Measurements from ENCODE around the gene ACSF2.

Gene ACSF2

DNA sequence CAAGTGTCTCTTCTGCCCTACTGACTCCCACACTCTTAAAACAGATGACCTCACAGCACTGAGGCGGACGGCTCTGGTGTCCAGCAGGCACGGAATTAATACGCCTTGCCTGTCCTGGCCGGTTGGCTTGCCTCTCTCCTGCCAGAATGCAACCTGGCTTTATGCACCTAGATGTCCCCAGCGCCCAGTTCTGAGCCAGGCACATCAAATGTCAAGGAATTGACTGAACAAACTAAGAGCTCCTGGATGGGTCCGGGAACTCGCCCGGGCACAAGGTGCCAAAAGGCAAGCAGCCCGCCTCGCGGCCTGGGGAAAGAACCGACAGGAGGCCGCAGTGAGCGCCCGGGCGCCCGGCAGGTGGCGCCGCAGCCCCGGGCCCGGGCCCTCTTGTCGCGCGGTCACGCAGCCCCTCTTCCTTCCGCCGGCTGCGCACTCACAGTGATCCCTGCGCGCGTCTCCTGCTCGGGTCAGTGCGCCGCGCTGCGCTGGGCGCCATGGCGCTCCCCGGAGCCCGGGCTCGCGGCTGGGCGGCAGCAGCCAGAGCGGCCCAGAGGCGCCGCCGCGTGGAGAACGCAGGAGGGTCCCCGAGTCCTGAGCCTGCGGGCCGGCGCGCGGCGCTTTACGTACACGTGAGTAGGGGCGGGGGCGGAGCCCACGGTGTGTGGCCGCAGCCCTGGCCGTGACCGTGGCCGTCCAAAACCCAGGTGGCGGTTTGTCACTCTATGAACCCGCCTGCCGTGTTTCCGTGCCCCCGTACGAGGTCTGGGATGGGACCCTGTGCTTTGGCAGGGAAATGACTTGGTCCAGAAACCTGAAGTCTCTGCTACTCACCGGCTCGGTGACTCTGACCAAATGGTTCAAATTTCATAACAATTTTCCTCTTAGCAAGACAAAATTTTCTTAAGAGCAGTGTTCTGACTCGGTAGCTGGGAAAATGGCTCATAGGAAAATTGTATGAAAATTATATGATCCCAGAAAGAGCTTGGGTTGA lies 52.7 kb downstream of the ACSF2 start, which contains the start of gene RSAD1:
TSS of gene RSAD1 (plus strand) at position 470 of the 991 bp plus-strand sequence. CDS start at position 495, 25 bp downstream.
- POLR2A ChIA-PET (ENCODE audit: low non-redundant PET) = no interaction called here

DNA sequence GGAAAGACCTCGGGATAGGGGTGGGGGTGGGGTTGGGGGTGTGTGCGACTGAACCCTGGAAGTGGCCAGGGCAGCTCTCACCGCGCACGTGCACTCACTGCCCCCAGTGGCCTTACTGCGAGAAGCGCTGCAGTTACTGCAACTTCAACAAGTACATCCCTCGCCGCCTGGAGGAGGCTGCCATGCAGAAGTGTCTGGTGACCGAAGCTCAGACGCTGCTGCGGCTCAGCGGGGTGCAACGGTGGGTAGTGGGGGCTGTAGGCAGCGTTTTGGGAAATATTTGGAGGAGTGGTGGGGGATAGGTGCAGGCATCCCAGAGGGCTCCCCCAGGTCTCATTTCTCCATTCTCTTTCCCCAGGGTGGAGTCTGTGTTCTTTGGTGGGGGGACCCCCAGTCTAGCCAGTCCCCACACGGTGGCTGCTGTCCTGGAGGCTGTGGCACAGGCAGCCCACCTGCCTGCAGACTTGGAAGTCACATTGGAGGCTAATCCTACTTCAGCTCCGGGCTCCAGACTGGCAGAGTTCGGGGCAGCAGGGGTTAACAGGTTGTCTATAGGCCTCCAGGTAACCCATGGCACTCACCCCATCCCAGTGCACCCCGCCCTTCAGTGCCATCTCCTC lies 53.6 kb downstream of the ACSF2 start:
- H3K27ac ChIP-seq = peak overlapping the region; percentile 85
- DNase-seq (ENCODE audit: low spot score) = peak; percentile 74
- TF ChIP-seq, protein P1, sequence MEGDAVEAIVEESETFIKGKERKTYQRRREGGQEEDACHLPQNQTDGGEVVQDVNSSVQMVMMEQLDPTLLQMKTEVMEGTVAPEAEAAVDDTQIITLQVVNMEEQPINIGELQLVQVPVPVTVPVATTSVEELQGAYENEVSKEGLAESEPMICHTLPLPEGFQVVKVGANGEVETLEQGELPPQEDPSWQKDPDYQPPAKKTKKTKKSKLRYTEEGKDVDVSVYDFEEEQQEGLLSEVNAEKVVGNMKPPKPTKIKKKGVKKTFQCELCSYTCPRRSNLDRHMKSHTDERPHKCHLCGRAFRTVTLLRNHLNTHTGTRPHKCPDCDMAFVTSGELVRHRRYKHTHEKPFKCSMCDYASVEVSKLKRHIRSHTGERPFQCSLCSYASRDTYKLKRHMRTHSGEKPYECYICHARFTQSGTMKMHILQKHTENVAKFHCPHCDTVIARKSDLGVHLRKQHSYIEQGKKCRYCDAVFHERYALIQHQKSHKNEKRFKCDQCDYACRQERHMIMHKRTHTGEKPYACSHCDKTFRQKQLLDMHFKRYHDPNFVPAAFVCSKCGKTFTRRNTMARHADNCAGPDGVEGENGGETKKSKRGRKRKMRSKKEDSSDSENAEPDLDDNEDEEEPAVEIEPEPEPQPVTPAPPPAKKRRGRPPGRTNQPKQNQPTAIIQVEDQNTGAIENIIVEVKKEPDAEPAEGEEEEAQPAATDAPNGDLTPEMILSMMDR (conservative IDR thresholded peaks at IDR 0.05; ENCODE audit: low read depth) = peak; percentile 63
- ChIA-PET POLR2A (ENCODE audit: low non-redundant PET) (no interaction called here), CTCF (interaction anchor here (0.5 to 2.1 kb wide), 38 partner anchors 8 to 279 kb away, joined by 3 to 19 read pairs (median 4); partner anchors contain the start of genes ACSF2, CHAD, COL1A1 and EPN3)

More for the DNA sequence above, 52.7 kb downstream of the ACSF2 start, which contains the start of gene RSAD1:
- peak; percentile 82 for DNase-seq (ENCODE audit: low spot score)
- peak within 1 kb of the TSS; percentile 85 for H3K27ac ChIP-seq
- TF ChIP-seq, protein P1 (conservative IDR thresholded peaks at IDR 0.05; ENCODE audit: low read depth) = peak; percentile 99
- CTCF ChIA-PET = interaction anchor here (0.5 to 2.1 kb wide), 41 partner anchors 9 to 278 kb away, joined by 3 to 19 read pairs (median 4); partner anchors contain the start of genes ACSF2, CHAD, COL1A1 and EPN3

DNA sequence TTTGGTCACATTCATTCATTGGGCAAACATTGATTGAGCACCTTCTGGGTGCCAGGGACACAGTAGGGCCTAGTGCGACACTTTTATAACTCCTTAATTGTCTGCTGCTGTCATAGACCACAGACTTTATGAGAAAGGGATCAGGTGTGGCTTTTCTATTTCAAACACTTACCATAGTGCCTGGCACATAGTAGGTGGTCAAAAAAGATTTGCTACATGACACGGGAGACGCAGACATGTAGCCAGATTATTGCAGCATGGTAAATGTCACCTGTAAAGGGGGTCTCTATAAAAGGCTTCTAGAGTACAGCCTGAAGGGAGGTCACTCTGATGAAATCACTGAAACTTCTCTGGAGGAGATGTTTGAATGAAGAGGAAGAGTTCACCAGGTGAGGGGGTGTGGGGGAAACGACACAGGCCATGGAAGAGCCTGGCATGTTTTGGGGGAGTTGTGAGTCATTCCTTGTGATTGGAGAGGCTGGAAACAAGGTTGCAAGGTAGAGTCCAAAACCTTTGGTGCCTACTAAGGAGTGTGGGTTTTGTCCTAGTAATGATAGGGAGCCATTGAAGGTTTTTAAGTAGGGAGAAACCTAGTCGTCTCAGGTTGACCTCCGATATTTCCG lies 54.2 kb downstream of the ACSF2 start:
- ChIA-PET CTCF (interaction anchor here (0.6 to 2.1 kb wide), 23 partner anchors 10 to 280 kb away, joined by 3 to 19 read pairs (median 4); partner anchors contain the start of genes CHAD, COL1A1 and LRRC59), POLR2A (ENCODE audit: low non-redundant PET) (no interaction called here)
- H3K27ac ChIP-seq = peak overlapping the region; percentile 85
- no peak for DNase-seq (ENCODE audit: low spot score)
- TF ChIP-seq, protein P1 (conservative IDR thresholded peaks at IDR 0.05; ENCODE audit: low read depth) = no peak

DNA sequence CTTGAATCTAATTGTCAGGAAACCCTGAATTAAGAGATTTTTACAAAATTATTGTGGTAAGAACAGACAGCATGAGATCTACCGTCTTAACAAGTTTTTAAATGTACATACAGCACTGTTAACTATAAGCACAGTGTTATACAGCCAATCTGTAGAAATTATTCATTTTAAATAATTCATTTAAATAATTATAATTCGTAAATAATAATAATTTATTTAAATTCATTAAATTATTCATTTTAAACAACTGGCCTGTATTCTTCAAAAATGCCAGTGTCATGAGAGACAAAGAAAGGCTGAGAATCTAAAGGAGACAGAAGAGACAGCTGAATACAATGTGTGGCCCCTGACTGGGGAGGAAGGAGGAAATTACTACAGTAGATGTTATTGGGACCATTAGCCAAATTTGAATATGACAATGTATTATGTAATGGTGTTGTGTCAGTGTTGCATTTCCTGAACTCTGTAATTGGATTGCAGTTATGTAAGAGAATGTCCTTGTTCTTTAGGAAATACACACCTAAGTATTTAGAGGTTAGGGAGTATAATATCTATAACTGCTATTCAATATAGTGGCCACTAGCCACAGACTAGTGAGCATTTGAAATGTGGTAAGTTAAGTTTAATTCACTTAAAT lies 55.0 kb downstream of the ACSF2 start:
- TF ChIP-seq, protein P1 (conservative IDR thresholded peaks at IDR 0.05; ENCODE audit: low read depth) = no peak
- no peak overlapping the region for H3K27ac ChIP-seq
- no peak for DNase-seq (ENCODE audit: low spot score)
- ChIA-PET POLR2A (ENCODE audit: low non-redundant PET) (no interaction called here), CTCF (interaction anchor here (1.3 to 2.9 kb wide), 2 partner anchors 26 to 145 kb away, joined by 3 to 23 read pairs; no protein-coding TSS in a partner anchor)

DNA sequence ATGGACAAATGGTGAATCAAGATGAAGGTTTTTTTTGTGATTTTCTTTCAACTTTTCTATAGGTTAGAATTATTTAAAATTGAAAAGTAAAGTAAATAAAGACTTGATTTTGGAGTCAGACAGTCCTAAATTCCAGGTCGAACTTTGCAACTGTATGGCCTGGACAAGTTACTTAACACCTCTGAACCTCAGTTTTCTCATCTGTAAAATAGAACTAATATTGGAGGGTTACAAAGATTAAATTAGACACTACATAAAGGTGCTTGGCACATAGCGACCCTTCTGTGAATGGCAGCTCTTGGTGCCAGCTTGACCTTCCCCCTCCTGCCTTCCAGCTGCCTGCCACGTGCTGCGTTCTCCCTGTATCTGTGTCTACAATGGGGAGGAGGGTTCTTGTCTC lies 55.6 kb downstream of the ACSF2 start:
- no peak for DNase-seq (ENCODE audit: low spot score)
- POLR2A ChIA-PET (ENCODE audit: low non-redundant PET) = no interaction called here
- CTCF ChIA-PET = interaction anchor here (0.6 to 2.9 kb wide), 4 partner anchors 26 to 348 kb away, joined by 3 to 23 read pairs (median 3); no protein-coding TSS in a partner anchor
- TF ChIP-seq, protein P1 (conservative IDR thresholded peaks at IDR 0.05; ENCODE audit: low read depth) = no peak
- peak overlapping the region; percentile 53 for H3K27ac ChIP-seq
